AML-193 (cell line): ENCODE data around the gene SF3A1.

ENCODE experiments used
- DNase-seq, 2 experiments: peaks; one replicate each; lab custom pipeline; 2025; lab: John Stamatoyannopoulos, UW

The SF3A1 gene

GRCh38 chr22:30385942-30386341 is 29.2 kb upstream of the SF3A1 start:
- DNase-seq, result no peak

GRCh38 chr22:30383061-30383460 is 26.4 kb upstream of the SF3A1 start:
- DNase-seq, result no peak

GRCh38 chr22:30382340-30382739 is 25.6 kb upstream of the SF3A1 start:
- no peak for DNase-seq

- DNase-seq, result no peak
Observed at GRCh38 chr22:30381264-30381663, 24.6 kb upstream of the SF3A1 start.

GRCh38 chr22:30380011-30380410 is 23.3 kb upstream of the SF3A1 start:
- no peak for DNase-seq

- DNase-seq, result no peak
Observed at GRCh38 chr22:30375312-30375849, 18.7 kb upstream of the SF3A1 start.

- no peak for DNase-seq
Observed at GRCh38 chr22:30373331-30374325, 16.9 kb upstream of the SF3A1 start.

- peak; percentile 69 to 80 for DNase-seq
Observed at GRCh38 chr22:30372915-30373314, 16.2 kb upstream of the SF3A1 start.

GRCh38 chr22:30371981-30372380 is 15.3 kb upstream of the SF3A1 start:
- DNase-seq, result no peak

GRCh38 chr22:30371321-30371720 is 14.6 kb upstream of the SF3A1 start:
- DNase-seq, result no peak

- DNase-seq, result no peak
Observed at GRCh38 chr22:30370641-30371230, 14.0 kb upstream of the SF3A1 start.

GRCh38 chr22:30368420-30368819 is 11.7 kb upstream of the SF3A1 start:
- no peak for DNase-seq

- no peak for DNase-seq
Observed at GRCh38 chr22:30365891-30366290, 9.2 kb upstream of the SF3A1 start.

GRCh38 chr22:30362651-30363281 is 6.1 kb upstream of the SF3A1 start:
- DNase-seq, result no peak

- no peak for DNase-seq
Observed at GRCh38 chr22:30361916-30362650, 5.4 kb upstream of the SF3A1 start.

GRCh38 chr22:30358541-30358940 is 1.8 kb upstream of the SF3A1 start:
- DNase-seq, result no peak

- no peak for DNase-seq
Observed at GRCh38 chr22:30357650-30358215, 1.0 kb upstream of the SF3A1 start.

- no peak for DNase-seq
Observed at GRCh38 chr22:30357236-30357570, 509 bp upstream of the SF3A1 start.

GRCh38 chr22:30354644-30355043 is 2.0 kb downstream of the SF3A1 start:
- no peak for DNase-seq

GRCh38 chr22:30351226-30351625 is 5.5 kb downstream of the SF3A1 start:
- no peak for DNase-seq

GRCh38 chr22:30348809-30349208 is 7.9 kb downstream of the SF3A1 start:
- DNase-seq, result no peak

GRCh38 chr22:30348404-30348803 is 8.3 kb downstream of the SF3A1 start:
- DNase-seq, result no peak
